Prostate gland (tissue), 2 donors: Measurements from ENCODE around the gene ZNF765.

Experiments used
- CTCF ChIP-seq, 4 experiments: fragments of 200-600 bp in 2 of 4; fragments of 450-650 bp in 2 of 4; sonication (generic) in 2 of 4; IDR thresholded peaks; 1 replicate in 3 of 4; 2 replicates in 1 of 4; pipeline ENCODE4 v1.5.1; 2016 to 2019; ENCODE audit warnings: antibody characterized with exemption in 4 of 4, mild to moderate bottlenecking in 2 of 4, moderate library complexity in 2 of 4
- POLR2A ChIP-seq: fragments of 450-650 bp; IDR thresholded peaks from one replicate; pipeline ENCODE4 v1.6.1; 2016; ENCODE audit warnings: antibody characterized with exemption, mild to moderate bottlenecking

- TF ChIP-seq CTCF (IDR thresholded peaks at IDR 0.05), result no peak
- no peak for TF ChIP-seq POLR2A
Measured at GRCh38 chr19:53396525-53396868, 1.5 kb downstream of the ZNF765 start.
